Nephron progenitor cell (in vitro differentiated cells): ENCODE results near the gene CUBN.

ENCODE experiments used
- DNase-seq: peaks from one replicate; pipeline ENCODE4 v3.0.0; 2021
- H3K27ac Mint-ChIP-seq: 2 replicates; pipeline ENCODE4 v1.8.0; 2021; ENCODE audit warnings: mild to moderate bottlenecking, moderate library complexity, mixed read lengths
- H3K27me3 Mint-ChIP-seq: 2 replicates; pipeline ENCODE4 v1.8.0; 2021; ENCODE audit warnings: mild to moderate bottlenecking, low read depth, mixed read lengths; ENCODE audit not compliant: poor library complexity
- H3K36me3 Mint-ChIP-seq: 2 replicates; pipeline ENCODE4 v1.8.0; 2021; ENCODE audit warnings: low read depth, mixed read lengths
- H3K4me1 Mint-ChIP-seq: 2 replicates; pipeline ENCODE4 v1.8.0; 2021; ENCODE audit warnings: mixed read lengths
- H3K4me3 Mint-ChIP-seq: 2 replicates; pipeline ENCODE4 v1.8.0; 2021; ENCODE audit warnings: mild to moderate bottlenecking, moderate library complexity, mixed read lengths
- H3K9me3 Mint-ChIP-seq: 2 replicates; pipeline ENCODE4 v1.8.0; 2021; ENCODE audit warnings: mild to moderate bottlenecking, moderate library complexity, mixed read lengths
- CTCF ChIP-seq: fragments of 200-600 bp; sonication (generic); IDR thresholded peaks from 2 replicates; pipeline ENCODE4 v1.5.0; 2021; ENCODE audit warnings: antibody characterized with exemption

The CUBN gene

GRCh38 chr10:16950656-16951601 lies 178.7 kb downstream of the CUBN start:
- peaks cover 59% of the 10 kb centered on the region for H3K4me1 Mint-ChIP-seq
- H3K27me3 Mint-ChIP-seq = peaks cover 6% of the 10 kb centered on the region
- DNase-seq = peak; percentile 56
- no peak for TF ChIP-seq CTCF
- H3K27ac Mint-ChIP-seq = peak overlapping the region; percentile 91
- no peaks in the 10 kb centered on the region for H3K36me3 Mint-ChIP-seq
- H3K9me3 Mint-ChIP-seq = no peaks in the 10 kb centered on the region
- H3K4me3 Mint-ChIP-seq = peak overlapping the region; percentile 63

- peak overlapping the region; percentile 35 for H3K4me3 Mint-ChIP-seq
- H3K4me1 Mint-ChIP-seq = peaks cover 64% of the 10 kb centered on the region
- no peaks in the 10 kb centered on the region for H3K27me3 Mint-ChIP-seq
- no peak for DNase-seq
- no peaks in the 10 kb centered on the region for H3K9me3 Mint-ChIP-seq
- no peak for TF ChIP-seq CTCF
- H3K36me3 Mint-ChIP-seq = no peaks in the 10 kb centered on the region
- no peak overlapping the region for H3K27ac Mint-ChIP-seq
Observed at GRCh38 chr10:16949816-16950215, 179.8 kb downstream of the CUBN start.

GRCh38 chr10:16948361-16948760 lies 181.2 kb downstream of the CUBN start:
- no peaks in the 10 kb centered on the region for H3K9me3 Mint-ChIP-seq
- no peak overlapping the region for H3K27ac Mint-ChIP-seq
- H3K36me3 Mint-ChIP-seq = no peaks in the 10 kb centered on the region
- TF ChIP-seq CTCF = no peak
- H3K4me1 Mint-ChIP-seq = peaks cover 74% of the 10 kb centered on the region
- H3K4me3 Mint-ChIP-seq = no peak overlapping the region
- H3K27me3 Mint-ChIP-seq = no peaks in the 10 kb centered on the region
- DNase-seq = no peak

GRCh38 chr10:16947069-16947468 lies 182.5 kb downstream of the CUBN start:
- Mint-ChIP-seq H3K36me3 (no peaks in the 10 kb centered on the region), H3K4me1 (peaks cover 63% of the 10 kb centered on the region), H3K27ac (no peak overlapping the region), H3K27me3 (no peaks in the 10 kb centered on the region), H3K9me3 (no peaks in the 10 kb centered on the region), H3K4me3 (no peak overlapping the region)
- DNase-seq = no peak
- TF ChIP-seq CTCF = no peak

- no peak for TF ChIP-seq CTCF
- Mint-ChIP-seq H3K27ac (peak overlapping the region; percentile 18), H3K9me3 (no peaks in the 10 kb centered on the region), H3K4me3 (no peak overlapping the region), H3K27me3 (no peaks in the 10 kb centered on the region), H3K36me3 (no peaks in the 10 kb centered on the region), H3K4me1 (peaks cover 48% of the 10 kb centered on the region)
- DNase-seq = no peak
Observed at GRCh38 chr10:16945593-16945992, 184.0 kb downstream of the CUBN start.

GRCh38 chr10:16944986-16945385 lies 184.6 kb downstream of the CUBN start:
- H3K4me3 Mint-ChIP-seq = no peak overlapping the region
- TF ChIP-seq CTCF = no peak

More at GRCh38 chr10:16944986-16945385, 184.6 kb downstream of the CUBN start:
- no peaks in the 10 kb centered on the region for H3K36me3 Mint-ChIP-seq
- no peak overlapping the region for H3K27ac Mint-ChIP-seq
- DNase-seq = no peak
- no peaks in the 10 kb centered on the region for H3K9me3 Mint-ChIP-seq
- no peaks in the 10 kb centered on the region for H3K27me3 Mint-ChIP-seq
- H3K4me1 Mint-ChIP-seq = peaks cover 42% of the 10 kb centered on the region
